ENCODE data around the gene STT3B. TPM values are rescaled to one million over a fixed set of nuclear protein-coding genes. Genes with fewer than 3 reads are reported as not detected.
"Not testable (repeated sequence)": the region's sequence is repeated elsewhere in the genome, so short reads cannot be mapped to it uniquely, and the experiment has no call there.

Gene STT3B
- total and polyA plus RNA-seq, 7 donors, result 10.8 to 107 (median 64.1) TPM

DNA sequence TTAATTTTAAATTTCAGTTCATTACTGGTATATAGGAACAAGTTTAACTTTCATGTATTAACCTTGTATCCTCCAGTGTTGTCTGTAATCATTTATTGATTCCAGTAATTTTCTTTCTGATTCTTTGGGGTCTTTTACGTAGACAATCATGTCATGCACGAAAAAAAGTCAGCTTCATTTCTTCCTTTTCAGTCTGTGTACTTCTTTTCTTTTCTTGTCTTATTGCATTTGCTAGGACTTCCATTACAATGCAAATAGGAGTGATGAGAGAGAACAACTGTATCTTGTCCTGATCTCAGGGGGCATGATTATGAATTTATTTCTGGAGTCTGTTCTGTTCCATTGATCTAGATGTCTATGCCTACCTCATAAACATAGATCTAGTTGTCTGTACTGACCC, 56.5 kb downstream of the STT3B start:
- no peak overlapping the region for H3K27ac ChIP-seq
- 99% methylated on average over 2 of the region's 2 CpGs for WGBS, 2 donors
- intact Hi-C loops (cut with DNase I), result no loop called here

DNA sequence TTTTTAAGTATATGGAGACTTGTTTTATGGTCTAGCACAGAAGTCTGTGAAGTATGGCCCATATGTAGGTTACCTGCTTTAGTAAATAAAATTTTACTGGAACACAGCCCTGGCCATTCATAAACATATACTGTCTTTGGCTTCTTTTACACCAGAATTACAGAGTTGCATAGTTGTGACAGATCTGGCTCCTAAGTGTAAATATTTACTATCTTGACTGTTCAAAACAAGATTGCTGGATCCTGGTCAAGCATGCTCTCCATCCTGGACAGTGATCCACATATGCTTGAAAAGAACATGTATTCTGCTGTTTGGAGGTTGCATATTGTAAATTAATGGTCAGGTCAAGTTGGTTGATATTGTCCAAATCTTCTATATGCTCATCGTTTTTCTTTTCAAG, 57.9 kb downstream of the STT3B start:
- Histone ChIP-seq H3K27me3 (no peaks in the 10 kb centered on the region), H3K27ac (no peak overlapping the region), H3K4me3 (no peak overlapping the region), H3K9me3 (peaks cover 0 to 12% (median 0%) of the 10 kb centered on the region in 4 donors), H3K36me3 (peaks cover 0 to 29% (median 0%) of the 10 kb centered on the region in 4 donors), H3K4me1 (no peaks in the 10 kb centered on the region)
- 89 to 90% methylated on average over 1 of the region's 1 CpG for WGBS, 2 donors
- intact Hi-C loops (cut with DNase I), result no loop called here
- TF ChIP-seq POLR2A (IDR thresholded peaks at IDR 0.05) (no peak), POLR2AphosphoS5 (IDR thresholded peaks at IDR 0.05) (no peak), EP300 (IDR thresholded peaks at IDR 0.05) (no peak)
- TF ChIP-seq, protein P1, sequence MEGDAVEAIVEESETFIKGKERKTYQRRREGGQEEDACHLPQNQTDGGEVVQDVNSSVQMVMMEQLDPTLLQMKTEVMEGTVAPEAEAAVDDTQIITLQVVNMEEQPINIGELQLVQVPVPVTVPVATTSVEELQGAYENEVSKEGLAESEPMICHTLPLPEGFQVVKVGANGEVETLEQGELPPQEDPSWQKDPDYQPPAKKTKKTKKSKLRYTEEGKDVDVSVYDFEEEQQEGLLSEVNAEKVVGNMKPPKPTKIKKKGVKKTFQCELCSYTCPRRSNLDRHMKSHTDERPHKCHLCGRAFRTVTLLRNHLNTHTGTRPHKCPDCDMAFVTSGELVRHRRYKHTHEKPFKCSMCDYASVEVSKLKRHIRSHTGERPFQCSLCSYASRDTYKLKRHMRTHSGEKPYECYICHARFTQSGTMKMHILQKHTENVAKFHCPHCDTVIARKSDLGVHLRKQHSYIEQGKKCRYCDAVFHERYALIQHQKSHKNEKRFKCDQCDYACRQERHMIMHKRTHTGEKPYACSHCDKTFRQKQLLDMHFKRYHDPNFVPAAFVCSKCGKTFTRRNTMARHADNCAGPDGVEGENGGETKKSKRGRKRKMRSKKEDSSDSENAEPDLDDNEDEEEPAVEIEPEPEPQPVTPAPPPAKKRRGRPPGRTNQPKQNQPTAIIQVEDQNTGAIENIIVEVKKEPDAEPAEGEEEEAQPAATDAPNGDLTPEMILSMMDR (IDR thresholded peaks at IDR 0.05), result no peak
- no peak for DNase-seq

More for the DNA sequence above, 56.5 kb downstream of the STT3B start:
- H3K4me1 ChIP-seq, result no peaks in the 10 kb centered on the region
- TF ChIP-seq POLR2A (IDR thresholded peaks at IDR 0.05) (no peak), POLR2AphosphoS5 (IDR thresholded peaks at IDR 0.05) (no peak), EP300 (IDR thresholded peaks at IDR 0.05) (no peak)
- TF ChIP-seq, protein P1 (IDR thresholded peaks at IDR 0.05), result no peak
- H3K27me3 ChIP-seq, result no peaks in the 10 kb centered on the region
- H3K4me3 ChIP-seq, result no peak overlapping the region
- H3K9me3 ChIP-seq, result peaks cover 0 to 12% (median 0%) of the 10 kb centered on the region in 4 donors
- H3K36me3 ChIP-seq, result peaks cover 0 to 26% (median 0%) of the 10 kb centered on the region in 4 donors
- no peak for DNase-seq

DNA sequence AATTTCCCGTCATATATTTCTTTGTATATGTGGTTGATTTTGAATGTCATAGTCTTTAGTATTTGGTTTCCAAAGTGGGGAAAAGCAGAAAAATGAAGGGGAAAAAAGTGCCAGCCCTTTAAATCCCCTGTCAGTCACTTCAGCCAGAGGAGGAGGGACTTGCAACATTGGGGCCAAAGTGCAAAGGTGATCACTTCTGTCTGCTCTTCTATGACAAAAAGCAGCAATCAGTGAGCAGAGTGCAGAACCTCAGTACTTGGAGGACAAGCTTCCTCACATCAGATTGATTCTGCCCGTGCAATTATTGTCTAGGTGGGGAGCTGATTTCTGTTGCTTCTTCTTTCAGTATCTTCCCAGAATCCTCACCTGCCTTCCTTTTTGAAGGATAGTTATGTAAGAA, 60.0 kb downstream of the STT3B start:
- H3K36me3 ChIP-seq, result peaks cover 0 to 29% (median 0%) of the 10 kb centered on the region in 4 donors
- H3K9me3 ChIP-seq, result peaks cover 0 to 12% (median 0%) of the 10 kb centered on the region in 4 donors
- H3K27ac ChIP-seq, result no peak overlapping the region
- WGBS, 2 donors, result 84 to 91% methylated on average over 2 of the region's 2 CpGs
- H3K4me1 ChIP-seq, result no peaks in the 10 kb centered on the region
- H3K4me3 ChIP-seq, result no peak overlapping the region
- H3K27me3 ChIP-seq, result no peaks in the 10 kb centered on the region
- intact Hi-C loops (cut with DNase I), result no loop called here
- DNase-seq, result no peak
- TF ChIP-seq POLR2A (IDR thresholded peaks at IDR 0.05) (no peak), POLR2AphosphoS5 (IDR thresholded peaks at IDR 0.05) (no peak), EP300 (IDR thresholded peaks at IDR 0.05) (no peak)
- TF ChIP-seq, protein P1 (IDR thresholded peaks at IDR 0.05), result no peak

DNA sequence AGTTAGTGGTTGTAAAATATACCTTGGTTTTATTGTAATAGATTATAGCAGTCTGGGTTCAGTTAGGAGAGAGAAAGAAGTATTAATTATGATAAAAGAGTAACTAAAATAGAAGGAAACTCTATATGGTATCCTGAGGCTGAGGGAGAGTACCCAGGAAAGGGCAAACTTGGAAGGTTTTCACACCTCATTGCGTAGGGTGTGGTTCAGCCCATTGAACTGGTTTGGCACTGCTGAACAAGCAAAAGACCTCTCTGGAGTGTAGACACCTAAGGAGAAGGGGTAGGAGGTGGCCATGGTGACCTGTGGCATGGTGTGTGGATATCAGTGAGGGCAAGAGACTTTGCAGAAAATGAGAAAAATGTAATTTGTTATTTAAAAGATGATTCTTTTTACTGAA, 63.5 kb downstream of the STT3B start:
- Histone ChIP-seq H3K4me3 (no peak overlapping the region), H3K27me3 (no peaks in the 10 kb centered on the region), H3K36me3 (peaks cover 0 to 9% (median 0%) of the 10 kb centered on the region in 4 donors), H3K4me1 (no peaks in the 10 kb centered on the region), H3K9me3 (no peaks in the 10 kb centered on the region), H3K27ac (no peak overlapping the region)
- no peak for DNase-seq
- intact Hi-C loops (cut with DNase I), result no loop called here
- TF ChIP-seq EP300 (IDR thresholded peaks at IDR 0.05), result no peak
- no peak for TF ChIP-seq POLR2A (IDR thresholded peaks at IDR 0.05)
- WGBS, 2 donors, result 37 to 73% methylated on average over 1 of the region's 1 CpG

DNA sequence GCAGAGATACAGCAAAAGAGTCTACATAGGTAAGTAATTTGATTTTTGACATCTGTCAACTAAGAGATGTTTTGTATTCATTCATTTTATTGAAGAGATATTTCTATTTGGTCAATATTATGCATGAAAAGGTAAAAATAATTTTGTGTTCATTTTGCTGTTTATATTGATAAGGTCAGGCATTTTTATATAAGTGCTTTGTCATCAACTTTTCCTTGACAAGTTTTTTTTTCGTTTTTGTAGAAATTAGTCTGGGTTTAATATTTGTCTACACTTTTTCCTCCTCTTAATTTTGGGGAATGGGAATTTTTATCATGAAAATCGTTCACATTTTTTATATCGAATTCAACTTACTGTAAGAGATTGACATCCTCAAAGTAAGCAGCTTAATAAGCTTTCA, 67.7 kb downstream of the STT3B start:
- no peaks in the 10 kb centered on the region for H3K9me3 ChIP-seq
- 97 to 98% methylated on average over 3 of the region's 3 CpGs for WGBS, 2 donors
- no peaks in the 10 kb centered on the region for H3K27me3 ChIP-seq
- no peaks in the 10 kb centered on the region for H3K4me1 ChIP-seq
- H3K36me3 ChIP-seq, result no peaks in the 10 kb centered on the region
- DNase-seq, result no peak
- intact Hi-C loops (cut with DNase I), result no loop called here
- TF ChIP-seq POLR2AphosphoS5 (IDR thresholded peaks at IDR 0.05) (no peak), EP300 (IDR thresholded peaks at IDR 0.05) (no peak), POLR2A (IDR thresholded peaks at IDR 0.05) (no peak)
- TF ChIP-seq, protein P1 (IDR thresholded peaks at IDR 0.05), result no peak
- no peak overlapping the region for H3K27ac ChIP-seq
- no peak overlapping the region for H3K4me3 ChIP-seq

DNA sequence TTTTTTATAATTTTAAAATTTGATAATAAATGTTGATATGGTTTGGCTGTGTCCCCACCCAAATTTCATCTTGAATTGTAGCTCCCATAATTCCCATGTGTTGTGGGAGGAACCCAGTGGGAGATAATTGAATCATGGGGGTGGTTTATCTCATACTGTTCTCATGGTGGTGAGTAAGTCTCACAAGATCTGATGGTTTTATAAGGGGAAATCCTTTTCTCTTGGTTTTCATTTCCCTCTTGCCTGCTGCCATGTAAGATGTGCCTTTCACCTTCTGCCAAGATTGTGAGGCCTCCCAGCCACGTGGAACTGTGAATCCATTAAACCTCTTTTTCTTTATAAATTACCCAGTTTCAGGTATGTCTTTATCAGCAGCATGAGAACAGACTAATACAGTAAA, 72.6 kb downstream of the STT3B start:
- H3K27me3 ChIP-seq; H3K4me1 ChIP-seq; H3K4me3 ChIP-seq; H3K36me3 ChIP-seq; H3K9me3 ChIP-seq; H3K27ac ChIP-seq; DNase-seq; intact Hi-C loops (cut with DNase I): not testable (repeated sequence)
- 94 to 100% methylated on average over 1 of the region's 1 CpG for WGBS, 2 donors
